Measurements from ENCODE around the gene NTSR1.

- TF ChIP-seq CTCF (IDR thresholded peaks at IDR 0.05): no peak
- TF ChIP-seq POLR2A (IDR thresholded peaks at IDR 0.05): no peak
Measured at GRCh38 chr20:62799036-62799435, 90.4 kb downstream of the NTSR1 start.

All from Peyer's patch (tissue), 4 donors.